ENCODE measurements around the gene EHF.

Gene EHF

DNA sequence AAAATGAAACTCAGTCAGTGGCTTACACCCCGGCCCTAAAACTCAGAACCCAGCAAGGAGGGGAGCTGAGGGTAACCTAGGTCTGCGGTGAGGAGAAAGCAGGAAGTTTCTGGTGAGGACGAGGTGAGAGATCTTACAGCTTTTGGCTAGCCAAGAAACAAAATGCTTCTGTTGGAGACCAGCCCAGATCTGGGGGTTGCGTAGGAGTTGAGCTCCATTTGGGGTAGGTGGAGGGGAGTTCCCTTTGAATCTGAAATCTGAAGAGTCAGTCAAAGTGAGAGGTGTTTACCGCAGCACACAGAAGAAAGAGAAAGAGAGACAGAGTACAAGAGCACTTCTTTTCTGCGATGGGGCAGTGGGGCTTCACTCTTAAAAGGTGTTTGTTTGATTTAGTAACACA is 29.6 kb downstream of the EHF start:
- TF ChIP-seq, protein P1, sequence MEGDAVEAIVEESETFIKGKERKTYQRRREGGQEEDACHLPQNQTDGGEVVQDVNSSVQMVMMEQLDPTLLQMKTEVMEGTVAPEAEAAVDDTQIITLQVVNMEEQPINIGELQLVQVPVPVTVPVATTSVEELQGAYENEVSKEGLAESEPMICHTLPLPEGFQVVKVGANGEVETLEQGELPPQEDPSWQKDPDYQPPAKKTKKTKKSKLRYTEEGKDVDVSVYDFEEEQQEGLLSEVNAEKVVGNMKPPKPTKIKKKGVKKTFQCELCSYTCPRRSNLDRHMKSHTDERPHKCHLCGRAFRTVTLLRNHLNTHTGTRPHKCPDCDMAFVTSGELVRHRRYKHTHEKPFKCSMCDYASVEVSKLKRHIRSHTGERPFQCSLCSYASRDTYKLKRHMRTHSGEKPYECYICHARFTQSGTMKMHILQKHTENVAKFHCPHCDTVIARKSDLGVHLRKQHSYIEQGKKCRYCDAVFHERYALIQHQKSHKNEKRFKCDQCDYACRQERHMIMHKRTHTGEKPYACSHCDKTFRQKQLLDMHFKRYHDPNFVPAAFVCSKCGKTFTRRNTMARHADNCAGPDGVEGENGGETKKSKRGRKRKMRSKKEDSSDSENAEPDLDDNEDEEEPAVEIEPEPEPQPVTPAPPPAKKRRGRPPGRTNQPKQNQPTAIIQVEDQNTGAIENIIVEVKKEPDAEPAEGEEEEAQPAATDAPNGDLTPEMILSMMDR (IDR thresholded peaks at IDR 0.05; ENCODE audit: control insufficient read depth, extremely low read depth, insufficient read depth), result no peak
- no peak for DNase-seq (ENCODE audit: low read depth)
- no peak overlapping the region for H3K4me3 ChIP-seq (ENCODE audit: low read depth, low read length)

DNA sequence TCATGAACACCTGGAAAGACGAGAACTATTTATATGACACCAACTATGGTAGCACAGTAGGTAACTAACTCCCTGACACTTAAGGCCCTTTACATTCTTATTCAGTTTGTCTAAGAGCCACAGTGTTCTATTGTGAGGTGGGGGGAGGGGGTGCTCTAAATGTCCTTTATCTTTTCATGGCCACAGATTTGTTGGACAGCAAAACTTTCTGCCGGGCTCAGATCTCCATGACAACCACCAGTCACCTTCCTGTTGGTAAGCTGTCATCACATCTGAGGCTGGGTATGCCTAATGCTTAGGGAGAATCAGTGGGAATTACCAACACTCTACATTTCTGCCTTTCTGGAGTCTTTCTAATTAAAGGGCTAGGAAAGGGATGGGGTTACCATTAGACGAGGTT is 30.7 kb downstream of the EHF start:
- no peak overlapping the region for H3K4me3 ChIP-seq (ENCODE audit: low read depth, low read length)
- no peak for DNase-seq (ENCODE audit: low read depth)
- TF ChIP-seq, protein P1 (IDR thresholded peaks at IDR 0.05; ENCODE audit: control insufficient read depth, extremely low read depth, insufficient read depth), result no peak

DNA sequence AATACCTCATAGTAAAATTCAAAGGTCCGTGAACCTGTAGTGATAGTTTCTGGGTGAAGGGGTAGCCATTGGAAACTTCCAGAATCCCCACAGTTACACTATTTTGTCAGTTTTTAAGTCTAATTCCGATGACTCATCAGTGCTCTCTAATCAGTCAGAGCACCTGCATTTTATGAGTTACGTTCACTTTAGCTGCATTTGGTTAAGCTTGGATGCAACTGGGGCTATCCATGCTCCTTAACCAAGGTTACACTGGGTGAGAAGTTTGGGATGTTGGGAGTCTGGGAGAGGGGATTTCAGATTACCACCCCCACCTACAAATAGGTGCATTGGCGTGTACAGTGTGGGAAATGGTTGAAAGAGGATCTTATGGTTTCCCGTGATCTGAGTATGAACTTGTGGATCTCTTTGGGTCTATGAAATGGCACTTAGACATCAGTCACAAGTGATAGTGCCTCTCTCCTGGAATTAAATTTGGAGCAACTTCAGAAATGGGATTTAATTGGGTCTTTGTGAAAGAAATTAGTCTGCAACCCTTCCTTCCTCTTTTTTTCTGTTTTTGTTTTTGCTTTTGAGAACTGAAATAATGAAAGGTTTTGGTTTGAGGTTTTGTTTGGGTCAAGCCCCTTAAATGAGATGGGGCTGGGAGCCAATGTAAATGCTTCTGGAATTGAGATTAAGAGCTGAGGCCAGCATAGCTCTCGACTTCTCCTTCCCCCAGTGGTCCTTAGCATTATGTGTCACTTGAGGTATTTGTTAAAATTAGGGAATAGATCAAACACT is 31.5 kb downstream of the EHF start:
- H3K4me3 ChIP-seq (ENCODE audit: low read depth, low read length), result no peak overlapping the region
- DNase-seq (ENCODE audit: low read depth), result no peak
- TF ChIP-seq, protein P1 (IDR thresholded peaks at IDR 0.05; ENCODE audit: control insufficient read depth, extremely low read depth, insufficient read depth), result no peak

DNA sequence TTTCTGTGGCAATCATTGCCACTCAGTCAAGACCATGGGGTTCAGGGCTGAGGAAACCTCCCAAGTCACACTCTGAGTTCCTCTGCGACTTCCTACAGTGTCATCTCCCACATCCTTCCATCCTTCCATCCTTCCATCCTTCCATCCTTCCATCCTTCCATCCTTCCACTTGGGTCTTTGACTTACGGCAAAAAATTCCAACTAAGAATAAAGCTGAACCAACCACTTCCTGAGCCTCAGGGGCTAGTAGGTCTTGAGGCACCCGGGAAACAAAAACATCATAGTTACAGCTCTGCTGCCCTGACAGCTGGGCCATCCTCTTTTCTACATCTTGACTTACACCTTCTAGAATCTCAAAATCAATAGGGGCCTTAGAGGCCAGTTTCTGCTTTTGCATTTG is 32.1 kb downstream of the EHF start:
- TF ChIP-seq, protein P1 (IDR thresholded peaks at IDR 0.05; ENCODE audit: control insufficient read depth, extremely low read depth, insufficient read depth), result no peak
- no peak for DNase-seq (ENCODE audit: low read depth)
- no peak overlapping the region for H3K4me3 ChIP-seq (ENCODE audit: low read depth, low read length)

DNA sequence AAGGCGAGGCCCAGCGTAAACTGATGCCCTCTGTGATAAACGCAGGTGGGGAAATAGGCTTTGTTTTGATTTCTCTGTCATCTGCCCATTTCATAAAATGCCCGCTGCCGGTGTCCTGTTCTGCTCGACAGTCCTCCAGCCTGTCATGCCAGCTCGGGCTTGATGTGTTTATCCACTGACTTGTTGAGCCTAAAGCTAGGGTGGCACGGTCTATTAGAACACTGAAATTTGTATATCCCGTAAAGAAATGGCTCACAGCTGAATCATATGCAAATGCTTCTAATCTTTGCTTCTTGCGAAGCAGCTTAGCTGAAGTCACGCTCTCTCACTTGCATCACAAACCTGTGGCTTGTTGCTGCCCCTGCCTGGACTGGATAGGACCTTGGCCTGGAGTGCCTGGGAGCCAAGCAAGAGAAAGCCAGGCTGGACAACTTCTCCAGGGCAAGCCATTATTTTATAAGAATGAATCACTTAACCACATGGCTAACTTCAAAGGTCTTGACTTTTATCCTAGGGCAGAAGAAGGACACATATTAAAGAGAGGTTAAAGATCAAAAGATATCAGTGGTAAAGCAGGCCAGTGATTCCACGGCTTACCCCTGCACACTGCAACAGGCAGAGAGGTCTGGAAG is 33.1 kb downstream of the EHF start:
- TF ChIP-seq, protein P1 (IDR thresholded peaks at IDR 0.05; ENCODE audit: control insufficient read depth, extremely low read depth, insufficient read depth), result peak; percentile 35
- DNase-seq (ENCODE audit: low read depth), result no peak
- no peak overlapping the region for H3K4me3 ChIP-seq (ENCODE audit: low read depth, low read length)

DNA sequence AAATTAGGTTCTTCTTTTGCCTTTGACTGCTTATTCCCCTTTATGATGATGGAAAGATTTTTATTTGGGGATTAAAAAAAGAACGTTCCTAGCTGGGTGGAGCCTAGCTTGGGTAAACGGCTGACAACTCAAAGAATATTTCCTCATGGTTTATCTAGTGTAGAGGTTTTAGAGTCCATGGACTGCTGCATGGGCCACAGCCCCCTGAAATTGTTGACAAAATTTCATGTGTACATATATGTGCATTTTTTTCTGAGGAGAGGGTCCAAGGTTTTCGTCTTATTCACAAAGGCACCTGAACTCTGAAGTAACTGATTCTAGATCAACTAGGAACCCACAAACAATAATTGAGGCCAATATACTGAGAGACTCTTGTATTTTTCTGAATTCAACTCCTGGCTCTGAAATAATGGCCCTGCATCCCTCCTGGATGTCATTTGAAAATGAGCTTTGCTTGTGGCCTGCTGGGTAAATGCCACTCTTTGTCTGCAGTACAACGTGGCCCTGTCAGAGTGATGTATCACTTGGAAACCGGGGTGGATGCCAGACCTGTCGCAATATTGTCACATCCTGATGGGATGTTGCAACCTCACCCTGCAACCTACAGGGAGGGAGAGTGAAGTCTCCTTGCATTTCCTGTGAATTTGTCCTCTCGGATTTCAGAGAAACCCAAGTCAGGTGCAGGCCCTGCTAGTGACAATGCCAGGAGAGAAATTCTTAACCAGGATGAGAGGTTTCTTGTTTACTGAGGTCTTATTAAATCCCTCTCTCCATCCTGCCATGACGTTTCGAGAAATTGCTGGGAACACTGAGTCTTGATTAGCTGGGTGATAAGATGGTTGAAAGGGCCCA is 33.8 kb downstream of the EHF start:
- TF ChIP-seq, protein P1 (IDR thresholded peaks at IDR 0.05; ENCODE audit: control insufficient read depth, extremely low read depth, insufficient read depth), result no peak
- peak; percentile 87 for DNase-seq (ENCODE audit: low read depth)
- H3K4me3 ChIP-seq (ENCODE audit: low read depth, low read length), result no peak overlapping the region

Measured in LNCaP clone FGC (cell line).